Breast epithelium (tissue), 3 donors: ENCODE results near the gene TOE1.

Source experiments
- POLR2A ChIP-seq: fragments of 450-650 bp; IDR thresholded peaks from one replicate; pipeline ENCODE4 v1.6.1; 2016; ENCODE audit warnings: antibody characterized with exemption, mild to moderate bottlenecking, moderate library complexity
- POLR2AphosphoS5 ChIP-seq, 3 donors: sonication (generic); formaldehyde crosslinking; IDR thresholded peaks; one replicate each; pipeline ENCODE4 v1.6.1; 2017; ENCODE audit warnings: antibody characterized with exemption in 3 of 3
- TF ChIP-seq, protein P1 (sequence below), 3 donors: fragments of 450-650 bp; IDR thresholded peaks; one replicate each; pipeline ENCODE4 v1.5.1; 2016 to 2017; ENCODE audit warnings: antibody characterized with exemption in 3 of 3, mild to moderate bottlenecking in 3 of 3, moderate library complexity in 3 of 3

DNA sequence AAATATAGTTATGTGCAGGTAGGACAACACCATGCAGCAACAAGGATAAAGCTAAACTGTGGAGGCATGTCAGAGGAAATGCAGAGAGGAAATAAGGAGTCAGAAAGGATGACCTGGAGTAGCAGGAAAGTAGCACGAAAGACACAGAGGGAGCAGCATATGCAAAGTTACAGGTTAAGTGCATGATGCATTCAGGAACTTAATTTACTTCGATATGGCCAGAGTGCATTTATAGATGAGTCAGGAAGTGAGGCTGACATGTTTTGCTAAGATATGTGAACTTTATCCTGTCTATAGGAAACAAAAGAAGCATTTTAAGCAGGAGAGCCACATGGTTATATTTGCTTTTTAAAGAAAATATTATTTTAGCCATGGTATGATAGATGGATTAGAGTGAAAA is 15.7 kb downstream of the TOE1 start:
- TF ChIP-seq POLR2A (no peak), POLR2AphosphoS5 (IDR thresholded peaks at IDR 0.05) (no peak)
- TF ChIP-seq, protein P1, sequence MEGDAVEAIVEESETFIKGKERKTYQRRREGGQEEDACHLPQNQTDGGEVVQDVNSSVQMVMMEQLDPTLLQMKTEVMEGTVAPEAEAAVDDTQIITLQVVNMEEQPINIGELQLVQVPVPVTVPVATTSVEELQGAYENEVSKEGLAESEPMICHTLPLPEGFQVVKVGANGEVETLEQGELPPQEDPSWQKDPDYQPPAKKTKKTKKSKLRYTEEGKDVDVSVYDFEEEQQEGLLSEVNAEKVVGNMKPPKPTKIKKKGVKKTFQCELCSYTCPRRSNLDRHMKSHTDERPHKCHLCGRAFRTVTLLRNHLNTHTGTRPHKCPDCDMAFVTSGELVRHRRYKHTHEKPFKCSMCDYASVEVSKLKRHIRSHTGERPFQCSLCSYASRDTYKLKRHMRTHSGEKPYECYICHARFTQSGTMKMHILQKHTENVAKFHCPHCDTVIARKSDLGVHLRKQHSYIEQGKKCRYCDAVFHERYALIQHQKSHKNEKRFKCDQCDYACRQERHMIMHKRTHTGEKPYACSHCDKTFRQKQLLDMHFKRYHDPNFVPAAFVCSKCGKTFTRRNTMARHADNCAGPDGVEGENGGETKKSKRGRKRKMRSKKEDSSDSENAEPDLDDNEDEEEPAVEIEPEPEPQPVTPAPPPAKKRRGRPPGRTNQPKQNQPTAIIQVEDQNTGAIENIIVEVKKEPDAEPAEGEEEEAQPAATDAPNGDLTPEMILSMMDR (IDR thresholded peaks at IDR 0.05), result no peak
